Gastrocnemius medialis (tissue), 4 donors: Measurements from ENCODE around the gene ACVR1. TPM values are rescaled to one million over a fixed set of nuclear protein-coding genes. Genes with fewer than 3 reads are reported as not detected.
A peak's percentile ranks its signal among the peaks of the same experiment; 100 is the strongest.

Experiments
- ATAC-seq, 2 donors: fragments of 150-250 bp; one replicate each; pipeline ENCODE4 v1.9.1; 2016
- DNase-seq, 2 donors: peaks; one replicate each; pipeline ENCODE4 v3.0.0-alpha.2; 2019
- H3K27ac ChIP-seq, 4 donors: fragments of 200-600 bp; sonication (generic); 1 replicate in 1 of 4; 2 replicates in 3 of 4; pipeline ENCODE4 v1.5.1; 2016 to 2018; ENCODE audit warnings: mild to moderate bottlenecking in 2 of 4, moderate library complexity in 1 of 4
- H3K27me3 ChIP-seq, 3 donors: fragments of 200-600 bp; sonication (generic) in 2 of 3; 1 replicate in 1 of 3; 2 replicates in 2 of 3; pipeline versions ENCODE4 v1.5.1 to v1.6.0; 2016 to 2019; ENCODE audit warnings: mild to moderate bottlenecking in 1 of 3, moderate library complexity in 1 of 3
- H3K36me3 ChIP-seq, 2 donors: fragments of 200-600 bp; sonication (generic) in 1 of 2; one replicate each; pipeline ENCODE4 v1.5.1; 2017 to 2018
- H3K4me1 ChIP-seq, 2 donors: fragments of 200-600 bp; sonication (generic) in 1 of 2; one replicate each; pipeline ENCODE4 v1.5.1; 2016 to 2017; ENCODE audit warnings: mild to moderate bottlenecking in 2 of 2
- H3K4me3 ChIP-seq, 4 donors: fragments of 200-600 bp; sonication (generic) in 3 of 4; 1 replicate in 1 of 4; 2 replicates in 3 of 4; pipeline ENCODE4 v1.5.1; 2016 to 2019; ENCODE audit warnings: mild to moderate bottlenecking in 2 of 4
- H3K9me3 ChIP-seq, 3 donors: fragments of 200-600 bp; sonication (generic) in 2 of 3; 1 replicate in 1 of 3; 2 replicates in 2 of 3; pipeline ENCODE4 v1.5.1; 2016 to 2019
- POLR2A ChIP-seq, 2 donors: fragments of 450-650 bp; IDR thresholded peaks; one replicate each; pipeline ENCODE4 v1.6.1; 2017; ENCODE audit warnings: antibody characterized with exemption in 2 of 2, mild to moderate bottlenecking in 2 of 2, moderate library complexity in 2 of 2
- in situ Hi-C, 4 donors: fragments of 200-750 bp; cut with MboI; loops; one replicate each; pipeline versions ENCODE4 v1.15.0 to v1.8.0; 2017; ENCODE audit warnings: low sequenced_read_pairs in 4 of 4
- intact Hi-C: fragments of 100-400 bp; cut with DNase I; formaldehyde crosslinking; loops from one replicate; pipeline ENCODE4 v1.15.1; 2023; ENCODE audit warnings: low total_unique reads
- total RNA-seq, 4 donors: library from RNA; depleted of rRNA; stranded (reverse); fragments of >200 nt; gene quantifications; one replicate each; pipeline versions ENCODE4 v1.1.0 to v1.2.3, GENCODE V29; 2016
- TF ChIP-seq, protein P1 (sequence below), 5 experiments: fragments of 450-650 bp in 3 of 5; fragments of 200-600 bp in 2 of 5; sonication (generic) in 2 of 5; IDR thresholded peaks in 4 of 5; conservative IDR thresholded peaks in 1 of 5; 1 replicate in 4 of 5; 2 replicates in 1 of 5; pipeline ENCODE4 v1.5.1; 2016 to 2019; ENCODE audit warnings: antibody characterized with exemption in 5 of 5, mild to moderate bottlenecking in 3 of 5, moderate library complexity in 3 of 5

ACVR1 gene
- total RNA-seq, 4 donors from 2014 or later = 10.8 to 18.4 (median 12.2) TPM

- in situ Hi-C loops (no loop called here), intact Hi-C loops (no loop called here)
- TF ChIP-seq POLR2A (IDR thresholded peaks at IDR 0.05) = no peak
- TF ChIP-seq, protein P1, sequence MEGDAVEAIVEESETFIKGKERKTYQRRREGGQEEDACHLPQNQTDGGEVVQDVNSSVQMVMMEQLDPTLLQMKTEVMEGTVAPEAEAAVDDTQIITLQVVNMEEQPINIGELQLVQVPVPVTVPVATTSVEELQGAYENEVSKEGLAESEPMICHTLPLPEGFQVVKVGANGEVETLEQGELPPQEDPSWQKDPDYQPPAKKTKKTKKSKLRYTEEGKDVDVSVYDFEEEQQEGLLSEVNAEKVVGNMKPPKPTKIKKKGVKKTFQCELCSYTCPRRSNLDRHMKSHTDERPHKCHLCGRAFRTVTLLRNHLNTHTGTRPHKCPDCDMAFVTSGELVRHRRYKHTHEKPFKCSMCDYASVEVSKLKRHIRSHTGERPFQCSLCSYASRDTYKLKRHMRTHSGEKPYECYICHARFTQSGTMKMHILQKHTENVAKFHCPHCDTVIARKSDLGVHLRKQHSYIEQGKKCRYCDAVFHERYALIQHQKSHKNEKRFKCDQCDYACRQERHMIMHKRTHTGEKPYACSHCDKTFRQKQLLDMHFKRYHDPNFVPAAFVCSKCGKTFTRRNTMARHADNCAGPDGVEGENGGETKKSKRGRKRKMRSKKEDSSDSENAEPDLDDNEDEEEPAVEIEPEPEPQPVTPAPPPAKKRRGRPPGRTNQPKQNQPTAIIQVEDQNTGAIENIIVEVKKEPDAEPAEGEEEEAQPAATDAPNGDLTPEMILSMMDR (IDR thresholded peaks at IDR 0.05 in 4 of 5, conservative IDR thresholded peaks at IDR 0.05 in 1 of 5) = no peak
- no peaks in the 10 kb centered on the region for H3K27me3 ChIP-seq
- no peaks in the 10 kb centered on the region for H3K36me3 ChIP-seq
- H3K4me1 ChIP-seq = peaks cover 13 to 33% of the 10 kb centered on the region in 2 donors
- H3K9me3 ChIP-seq = no peaks in the 10 kb centered on the region
- ATAC-seq = no peak
- H3K4me3 ChIP-seq = no peak overlapping the region
- no peak for DNase-seq
- H3K27ac ChIP-seq = peak overlapping the region in 2 of 4 donors; percentile 8 to 46
Measured at GRCh38 chr2:157853211-157853610, 22.9 kb downstream of the ACVR1 start.

DNA sequence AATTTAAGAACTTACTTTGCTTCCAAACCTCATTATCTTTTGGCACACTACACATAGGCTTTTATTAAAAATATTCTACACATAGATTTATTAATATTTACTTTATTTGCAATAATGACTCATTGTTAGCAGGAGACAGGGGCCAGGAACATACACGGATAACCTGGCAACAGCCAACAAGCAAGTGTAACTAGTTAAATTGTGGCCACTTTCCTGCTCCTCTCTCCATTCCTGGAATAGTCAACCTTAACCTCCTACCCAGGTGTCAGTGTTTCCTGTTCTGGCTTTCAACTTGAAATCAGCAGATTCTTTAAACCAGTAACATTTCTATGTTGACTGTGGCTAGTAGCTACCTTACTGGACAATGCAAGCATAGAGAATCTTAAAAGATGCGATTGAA is 26.5 kb downstream of the ACVR1 start:
- DNase-seq = no peak
- H3K4me1 ChIP-seq = peaks cover 16 to 45% of the 10 kb centered on the region in 2 donors
- no peak overlapping the region for H3K4me3 ChIP-seq

DNA sequence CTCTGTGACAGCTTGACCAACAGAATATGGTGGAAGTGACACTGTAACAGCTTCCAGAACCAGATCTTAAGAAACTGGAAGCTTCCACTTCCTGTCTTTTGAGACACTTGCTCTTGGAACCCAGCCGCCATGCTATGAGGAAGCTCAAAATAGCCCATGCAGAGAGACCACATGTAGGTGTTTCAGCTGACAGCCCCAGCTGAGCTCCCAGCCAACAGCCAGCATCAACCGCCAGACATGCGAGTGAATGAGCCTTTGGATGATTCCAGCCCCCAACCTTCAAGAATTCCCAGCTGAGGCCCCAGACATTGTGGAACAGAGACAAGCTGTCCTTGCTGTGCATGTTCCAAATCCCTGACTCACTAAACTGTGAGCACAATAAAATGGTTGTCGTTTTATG is 27.9 kb downstream of the ACVR1 start:
- intact Hi-C loops = no loop called here
- Histone ChIP-seq H3K4me1 (peaks cover 18 to 45% of the 10 kb centered on the region in 2 donors), H3K27me3 (no peaks in the 10 kb centered on the region), H3K9me3 (no peaks in the 10 kb centered on the region), H3K36me3 (no peaks in the 10 kb centered on the region), H3K27ac (peak overlapping the region in 1 of 4 donors; percentile 3), H3K4me3 (no peak overlapping the region)
- TF ChIP-seq, protein P1 (IDR thresholded peaks at IDR 0.05 in 4 of 5, conservative IDR thresholded peaks at IDR 0.05 in 1 of 5) = no peak
- TF ChIP-seq POLR2A (IDR thresholded peaks at IDR 0.05) = no peak
- peak in 1 of 2 donors; percentile 54 for ATAC-seq
- no peak for DNase-seq
- in situ Hi-C loops = no loop called here

More for the DNA sequence above, 26.5 kb downstream of the ACVR1 start:
- Histone ChIP-seq H3K9me3 (no peaks in the 10 kb centered on the region), H3K27ac (no peak overlapping the region), H3K27me3 (no peaks in the 10 kb centered on the region), H3K36me3 (no peaks in the 10 kb centered on the region)
- TF ChIP-seq, protein P1 (IDR thresholded peaks at IDR 0.05 in 4 of 5, conservative IDR thresholded peaks at IDR 0.05 in 1 of 5) = no peak
- no peak for TF ChIP-seq POLR2A (IDR thresholded peaks at IDR 0.05)
- in situ Hi-C loops (no loop called here), intact Hi-C loops (no loop called here)
- no peak for ATAC-seq

DNA sequence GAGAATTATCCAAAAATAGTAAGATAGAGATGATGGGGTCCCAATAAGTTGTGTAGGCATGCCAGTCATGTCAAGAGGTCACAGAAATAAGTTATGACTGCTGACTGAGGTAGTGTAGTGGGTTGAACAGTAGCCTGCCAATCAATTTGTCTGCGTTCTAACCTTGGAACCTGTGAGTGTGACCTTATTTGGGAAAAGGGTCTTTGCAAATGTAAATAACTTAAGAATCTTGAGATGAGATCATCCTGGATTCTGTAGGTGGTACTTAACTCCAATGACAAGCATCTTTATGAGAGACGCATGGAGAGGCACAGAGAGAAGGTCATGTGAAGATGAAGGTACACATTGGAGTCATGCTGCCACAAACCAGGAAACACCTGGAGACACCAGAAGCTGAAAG is 31.0 kb downstream of the ACVR1 start:
- no peak for TF ChIP-seq POLR2A (IDR thresholded peaks at IDR 0.05)
- TF ChIP-seq, protein P1 (IDR thresholded peaks at IDR 0.05 in 4 of 5, conservative IDR thresholded peaks at IDR 0.05 in 1 of 5) = no peak
- H3K27me3 ChIP-seq = no peaks in the 10 kb centered on the region
- in situ Hi-C loops = no loop called here
- peak overlapping the region in 1 of 4 donors; percentile 89 for H3K27ac ChIP-seq
- H3K9me3 ChIP-seq = no peaks in the 10 kb centered on the region
- ATAC-seq (no peak), DNase-seq (no peak)
- H3K4me3 ChIP-seq = no peak overlapping the region
- peaks cover 46 to 69% of the 10 kb centered on the region in 2 donors for H3K4me1 ChIP-seq
- intact Hi-C loops = no loop called here
- H3K36me3 ChIP-seq = no peaks in the 10 kb centered on the region

- Histone ChIP-seq H3K36me3 (no peaks in the 10 kb centered on the region), H3K4me1 (peaks cover 58 to 81% of the 10 kb centered on the region in 2 donors), H3K4me3 (no peak overlapping the region), H3K27ac (peak overlapping the region; percentile 83 to 91 (median 90)), H3K9me3 (no peaks in the 10 kb centered on the region), H3K27me3 (no peaks in the 10 kb centered on the region)
- intact Hi-C loops (no loop called here), in situ Hi-C loops (no loop called here)
- TF ChIP-seq, protein P1 (IDR thresholded peaks at IDR 0.05 in 4 of 5, conservative IDR thresholded peaks at IDR 0.05 in 1 of 5) = no peak
- no peak for TF ChIP-seq POLR2A (IDR thresholded peaks at IDR 0.05)
- DNase-seq = no peak
- no peak for ATAC-seq
Measured at GRCh38 chr2:157843935-157844334, 32.2 kb downstream of the ACVR1 start.
